Sigmoid colon (tissue), 4 donors: ENCODE results near the gene MARCKS.

ENCODE experiments used
- CTCF ChIP-seq, 4 experiments: fragments of 450-650 bp in 3 of 4; fragments of 200-600 bp in 1 of 4; IDR thresholded peaks; one replicate each; pipeline ENCODE4 v1.5.1; 2016 to 2019; ENCODE audit warnings: antibody characterized with exemption in 4 of 4, mild to moderate bottlenecking in 3 of 4, moderate library complexity in 2 of 4
- POLR2A ChIP-seq, 2 donors: fragments of 450-650 bp; IDR thresholded peaks; one replicate each; pipeline ENCODE4 v1.6.1; 2016; ENCODE audit warnings: antibody characterized with exemption in 2 of 2, mild to moderate bottlenecking in 2 of 2, moderate library complexity in 2 of 2
- POLR2AphosphoS5 ChIP-seq, 4 donors: sonication (generic); formaldehyde crosslinking; IDR thresholded peaks; one replicate each; pipeline ENCODE4 v1.6.1; 2017; ENCODE audit warnings: antibody characterized with exemption in 4 of 4

- no peak for TF ChIP-seq POLR2A (IDR thresholded peaks at IDR 0.05)
- TF ChIP-seq POLR2AphosphoS5 (IDR thresholded peaks at IDR 0.05): no peak
- TF ChIP-seq CTCF (IDR thresholded peaks at IDR 0.05): no peak
These were observed 8.3 kb upstream of the MARCKS start for GRCh38 chr6:113848811-113849210.
